H1 (cell line): ENCODE data around the gene SRF. TPM values are rescaled to one million over a fixed set of nuclear protein-coding genes. Genes with fewer than 3 reads are reported as not detected.

Experiments used
- CTCF ChIA-PET: fragments of 300-600 bp; sonication (Branson Sonifier 250); formaldehyde crosslinking; loops from one replicate; lab custom pipeline; 2021; ENCODE audit not compliant: partially characterized antibody; lab: Charles Lee
- POLR2A ChIA-PET: fragments of 300-600 bp; sonication (Branson Sonifier 250); formaldehyde crosslinking; loops from one replicate; lab custom pipeline; 2021; ENCODE audit warnings: inconsistent platforms; ENCODE audit not compliant: partially characterized antibody; lab: Charles Lee
- DNase-seq, 2 experiments: peaks; one replicate each; pipeline versions ENCODE4 v3.0.0 to v3.0.0-alpha.2; 2010 to 2022; ENCODE audit warnings: low spot score in 2 of 2, low read depth in 1 of 2, mixed read lengths in 1 of 2
- FAIRE-seq: peaks from 2 replicates; lab custom pipeline; 2011; peaks lifted over from hg19 to GRCh38; lab: Jason Lieb, UNC
- H2AFZ ChIP-seq: 2 replicates; pipeline ENCODE4 v1.8.1; 2012; ENCODE audit warnings: low read length, inconsistent platforms
- H2AK5ac ChIP-seq: 2 replicates; pipeline ENCODE4 v1.6.1; 2013; ENCODE audit warnings: low read depth, low read length
- H2BK120ac ChIP-seq: replicated peaks from 2 replicates; pipeline ENCODE3; 2013; ENCODE audit warnings: low read depth, low read length, inconsistent platforms
- H2BK12ac ChIP-seq: 2 replicates; pipeline ENCODE4 v1.6.1; 2013; ENCODE audit warnings: low read depth, low read length
- H2BK15ac ChIP-seq: 2 replicates; pipeline ENCODE4 v1.6.1; 2013; ENCODE audit warnings: low read length
- H2BK20ac ChIP-seq: 2 replicates; pipeline ENCODE4 v1.6.1; 2013; ENCODE audit warnings: low read length
- H2BK5ac ChIP-seq: 2 replicates; pipeline ENCODE4 v1.6.1; 2013; ENCODE audit warnings: low read depth, low read length
- H3K14ac ChIP-seq: 2 replicates; pipeline ENCODE4 v1.6.1; 2013; ENCODE audit warnings: inconsistent platforms; ENCODE audit not compliant: insufficient read length
- H3K18ac ChIP-seq: 2 replicates; pipeline ENCODE4 v1.6.1; 2013; ENCODE audit warnings: low read length; ENCODE audit errors: extremely low read depth
- H3K23ac ChIP-seq: 2 replicates; pipeline ENCODE4 v1.6.1; 2013; ENCODE audit warnings: inconsistent platforms; ENCODE audit not compliant: insufficient read length
- H3K23me2 ChIP-seq: 2 replicates; pipeline ENCODE4 v1.6.1; 2013; ENCODE audit warnings: low read depth, low read length
- H3K27ac ChIP-seq: 2 replicates; pipeline ENCODE4 v1.6.1; 2011; ENCODE audit warnings: low read depth, low read length, inconsistent platforms
- H3K27me3 ChIP-seq, 4 experiments: replicated peaks in 1 of 4; 1 replicate in 1 of 4; 2 replicates in 3 of 4; pipeline versions ENCODE4 v1.6.1 to v1.8.1; 2011 to 2013; ENCODE audit warnings: low read length in 3 of 4, mild to moderate bottlenecking in 3 of 4, inconsistent platforms in 2 of 4, mixed read lengths in 2 of 4, moderate library complexity in 1 of 4; ENCODE audit not compliant: control insufficient read depth in 3 of 4, insufficient read depth in 3 of 4; ENCODE audit errors: extremely low read depth in 1 of 4
- H3K36me3 ChIP-seq, 4 experiments: 2 replicates each; pipeline versions ENCODE4 v1.6.1 to v1.8.1; 2011 to 2013; ENCODE audit warnings: mild to moderate bottlenecking in 4 of 4, low read length in 3 of 4, moderate library complexity in 2 of 4, control low read depth in 1 of 4, inconsistent platforms in 1 of 4; ENCODE audit not compliant: insufficient read depth in 4 of 4, control insufficient read depth in 2 of 4
- H3K4ac ChIP-seq: replicated peaks from 2 replicates; pipeline ENCODE3; 2013; ENCODE audit warnings: low read length, low read depth, mixed read lengths, inconsistent platforms; ENCODE audit not compliant: insufficient read length
- H3K4me1 ChIP-seq, 4 experiments: replicated peaks in 1 of 4; 1 replicate in 1 of 4; 2 replicates in 3 of 4; pipeline versions ENCODE4 v1.6.1 to v1.8.1; 2011 to 2013; ENCODE audit warnings: low read length in 3 of 4, inconsistent platforms in 2 of 4, mixed read lengths in 1 of 4; ENCODE audit not compliant: insufficient read depth in 4 of 4, control insufficient read depth in 3 of 4
- H3K4me2 ChIP-seq, 2 experiments: 2 replicates each; pipeline versions ENCODE4 v1.6.1 to v1.8.1; 2011 to 2013; ENCODE audit warnings: low read depth in 2 of 2, low read length in 2 of 2, control low read depth in 1 of 2, inconsistent platforms in 1 of 2, mild to moderate bottlenecking in 1 of 2; ENCODE audit not compliant: insufficient read depth in 1 of 2
- H3K4me3 ChIP-seq, 4 experiments: fragments of 200-600, 300-600 bp in 1 of 4; sonication (generic), shearing (Covaris generic), sonication (Bioruptor Twin) in 1 of 4; 2 replicates each; pipeline versions ENCODE4 v1.5.1 to v1.8.1; 2011 to 2016; ENCODE audit warnings: low read length in 4 of 4, low read depth in 3 of 4, control low read depth in 2 of 4, inconsistent platforms in 2 of 4, mild to moderate bottlenecking in 2 of 4, mixed read lengths in 1 of 4, moderate library complexity in 1 of 4; ENCODE audit not compliant: insufficient read depth in 2 of 4; ENCODE audit errors: extremely low read depth in 1 of 4
- H3K56ac ChIP-seq: replicated peaks from 2 replicates; pipeline ENCODE3; 2013; ENCODE audit warnings: low read depth, mild to moderate bottlenecking, mixed read lengths, low read length, inconsistent platforms; ENCODE audit not compliant: insufficient read length
- H3K79me1 ChIP-seq: 2 replicates; pipeline ENCODE4 v1.6.1; 2013; ENCODE audit warnings: low read depth, low read length, control low read depth
- H3K79me2 ChIP-seq, 2 experiments: 2 replicates each; pipeline versions ENCODE4 v1.6.1 to v1.8.1; 2012 to 2013; ENCODE audit warnings: low read length in 2 of 2, mild to moderate bottlenecking in 2 of 2, inconsistent platforms in 1 of 2; ENCODE audit not compliant: insufficient read depth in 2 of 2, control insufficient read depth in 1 of 2
- H3K9ac ChIP-seq, 4 experiments: replicated peaks in 1 of 4; 1 replicate in 1 of 4; 2 replicates in 3 of 4; pipeline versions ENCODE4 v1.6.1 to v1.8.1; 2011 to 2013; ENCODE audit warnings: low read depth in 3 of 4, low read length in 3 of 4, control low read depth in 2 of 4, mild to moderate bottlenecking in 2 of 4, moderate library complexity in 2 of 4, inconsistent platforms in 1 of 4; ENCODE audit errors: extremely low read depth in 1 of 4
- H3K9me3 ChIP-seq, 2 experiments: 2 replicates each; pipeline versions ENCODE4 v1.6.1 to v1.8.1; 2012 to 2013; ENCODE audit warnings: mild to moderate bottlenecking in 2 of 2, moderate library complexity in 2 of 2, control low read depth in 1 of 2, inconsistent platforms in 1 of 2, low read depth in 1 of 2, low read length in 1 of 2, mixed read lengths in 1 of 2; ENCODE audit not compliant: insufficient read depth in 2 of 2
- H4K20me1 ChIP-seq, 2 experiments: replicated peaks in 1 of 2; 2 replicates each; pipeline versions ENCODE3 to v1.8.1; 2011 to 2013; ENCODE audit warnings: inconsistent platforms in 2 of 2, low read length in 2 of 2, mild to moderate bottlenecking in 1 of 2; ENCODE audit not compliant: insufficient read depth in 2 of 2, control insufficient read depth in 1 of 2
- H4K5ac ChIP-seq: 2 replicates; pipeline ENCODE4 v1.6.1; 2013; ENCODE audit warnings: low read length, low read depth, mixed read lengths, inconsistent platforms; ENCODE audit not compliant: insufficient read length
- H4K8ac ChIP-seq: 2 replicates; pipeline ENCODE4 v1.8.0; 2013; ENCODE audit warnings: mild to moderate bottlenecking, moderate library complexity, low read length, inconsistent platforms; ENCODE audit not compliant: insufficient read depth; ENCODE audit errors: extremely low read depth
- H4K91ac ChIP-seq: replicated peaks from 2 replicates; pipeline ENCODE3; 2013; ENCODE audit warnings: low read length, mixed read lengths, inconsistent platforms; ENCODE audit not compliant: insufficient read length
- CHD2 ChIP-seq: IDR thresholded peaks from 2 replicates; pipeline ENCODE4 v1.6.1; 2012; ENCODE audit warnings: low read length, improper control_type of control experiment
- KDM1A ChIP-seq: fragments of 200-600, 300-600 bp; sonication (generic); IDR thresholded peaks from 2 replicates; pipeline ENCODE4 v1.7.1; 2016; ENCODE audit warnings: mild to moderate bottlenecking, low read length, borderline replicate concordance
- RAD21 ChIP-seq, 2 experiments: IDR thresholded peaks in 1 of 2; conservative IDR thresholded peaks in 1 of 2; 2 replicates each; pipeline ENCODE4 v1.6.1; 2011; ENCODE audit warnings: low read depth in 2 of 2, low read length in 2 of 2, improper control_type of control experiment in 1 of 2, inconsistent platforms in 1 of 2, mild to moderate bottlenecking in 1 of 2, moderate library complexity in 1 of 2
- SP1 ChIP-seq: IDR thresholded peaks from 2 replicates; pipeline ENCODE4 v1.6.1; 2011; ENCODE audit warnings: low read depth, low read length
- SP4 ChIP-seq: IDR thresholded peaks from 2 replicates; pipeline ENCODE4 v1.6.1; 2012; ENCODE audit warnings: low read length, inconsistent platforms
- TEAD4 ChIP-seq: IDR thresholded peaks from 2 replicates; pipeline ENCODE4 v1.6.1; 2012; ENCODE audit warnings: low read depth, low read length, inconsistent platforms, mixed read lengths
- YY1 ChIP-seq: IDR thresholded peaks from 2 replicates; pipeline ENCODE4 v1.6.1; 2011; ENCODE audit warnings: low read depth, mild to moderate bottlenecking, low read length
- WGBS, 2 experiments: shearing (Covaris generic) in 1 of 2; methylation state at CpG; one replicate each; pipeline versions ENCODE4 v1.1.6 to v1.1.7; 2013 to 2015; ENCODE audit warnings: low lambda C conversion rate in 2 of 2, mixed read lengths in 2 of 2, inconsistent platforms in 1 of 2, low coverage in 1 of 2, missing lambda C conversion rate in 1 of 2; ENCODE audit not compliant: insufficient replicate concordance in 2 of 2, insufficient coverage in 1 of 2, insufficient read length in 1 of 2; ENCODE audit errors: extremely low coverage in 1 of 2, missing lambda C conversion rate in 1 of 2; 5-methylcytosine and 5-hydroxymethylcytosine counted together
- polyA plus RNA-seq, 7 experiments: library from polyadenylated mRNA; depleted of rRNA in 3 of 7; stranded (reverse) in 5 of 7; unstranded in 2 of 7; fragments of >200 nt in 5 of 7; fragments of 200-250 nt in 2 of 7; gene quantifications; 1 replicate in 5 of 7; 2 replicates in 1 of 7; 4 replicates in 1 of 7; pipeline versions ENCODE4 v1.2.1 to v1.2.3, GENCODE V29; 2011 to 2013; ENCODE audit warnings: missing spikeins in 2 of 7, mixed read lengths in 2 of 7
- total RNA-seq: library from RNA; stranded (reverse); fragmentation: NEBNext Ultra II Directional; extraction: Animal tissue kit (Norgen Biotek cat#: 25700); gene quantifications from 2 replicates; pipeline ENCODE4 v1.2.1, GENCODE V29; 2021

Gene SRF
- total and polyA plus RNA-seq, 2 of the 8 experiments (the other 6 are each of a cell fraction or from before 2014, with no cell fraction given) = 49.0 to 69.5 TPM

DNA sequence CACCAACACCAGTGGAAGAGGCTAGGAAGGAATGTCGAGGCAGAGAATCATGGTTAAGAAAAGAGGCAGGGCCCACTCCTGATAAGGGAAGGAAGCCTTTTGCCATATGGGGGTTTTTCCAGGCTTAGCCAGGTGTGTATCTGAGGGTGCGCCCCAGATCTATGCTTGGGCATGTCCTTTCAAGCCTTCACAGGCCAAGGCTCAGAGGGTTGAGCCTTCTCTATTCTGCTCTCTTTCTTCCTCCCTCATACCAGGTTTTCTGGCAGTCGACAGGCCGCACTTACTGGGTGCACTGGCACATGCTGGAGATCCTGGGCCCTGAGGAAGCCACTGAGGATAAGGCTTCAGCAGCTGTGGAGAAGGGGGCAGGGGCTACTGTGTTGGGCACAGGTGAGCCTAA lies 15.6 kb downstream of the SRF start:
- Histone ChIP-seq H3K4me2 (no peak overlapping the region), H3K9me3 (no peaks in the 10 kb centered on the region), H2AK5ac (no peak overlapping the region; the same call in 1 of the 2 replicates), H4K8ac (no peak overlapping the region), H3K56ac (no peak overlapping the region), H2BK12ac (no peak overlapping the region), H3K14ac (no peak overlapping the region), H3K23ac (no peak overlapping the region), H3K4me3 (no peak overlapping the region), H3K27ac (no peak overlapping the region), H3K36me3 (peaks cover 0 to 3% (median 0%) of the 10 kb centered on the region in 4 experiments; a peak in 1 of 8 replicates), H3K4ac (no peak overlapping the region), H2BK5ac (no peak overlapping the region), H2BK15ac (no peak overlapping the region), H4K91ac (no peak overlapping the region), H3K4me1 (0 out of 7 replicates have a peak, but pooled peaks cover 0 to 3% (median 0%) of the 10 kb centered on the region in 4 experiments), H3K23me2 (peaks cover 6% of the 10 kb centered on the region), H4K20me1 (no peaks in the 10 kb centered on the region), H4K5ac (no peak overlapping the region), H3K18ac (no peak overlapping the region), H2BK120ac (no peak overlapping the region), H3K79me1 (no peaks in the 10 kb centered on the region), H2AFZ (no peak overlapping the region), H2BK20ac (no peak overlapping the region), H3K27me3 (no peaks in the 10 kb centered on the region; a peak in 1 of 7 replicates), H3K9ac (no peak overlapping the region), H3K79me2 (no peaks in the 10 kb centered on the region)
- TF ChIP-seq YY1 = no peak
- no peak for TF ChIP-seq CHD2
- no peak for TF ChIP-seq TEAD4
- no peak for TF ChIP-seq RAD21 (IDR thresholded peaks at IDR 0.05 in 1 of 2, conservative IDR thresholded peaks at IDR 0.05 in 1 of 2; ENCODE audit: low read depth in 2 of 2, low read length in 2 of 2)
- TF ChIP-seq KDM1A = no peak
- no peak for TF ChIP-seq SP1
- no peak for TF ChIP-seq SP4
- 89% methylated on average over 4 of the region's 4 CpGs; no CpG with 5 or more reads in 1 of the 2 experiments for WGBS, 2 experiments
- DNase-seq = no peak
- POLR2A ChIA-PET = interaction anchor here (1.0 kb wide), 1 partner anchor 26 kb away, joined by 3 read pairs; no protein-coding TSS in a partner anchor
- FAIRE-seq = no peak
- CTCF ChIA-PET = no interaction called here
